ENCODE results near the gene ALDH1L1.

Gene ALDH1L1

DNA sequence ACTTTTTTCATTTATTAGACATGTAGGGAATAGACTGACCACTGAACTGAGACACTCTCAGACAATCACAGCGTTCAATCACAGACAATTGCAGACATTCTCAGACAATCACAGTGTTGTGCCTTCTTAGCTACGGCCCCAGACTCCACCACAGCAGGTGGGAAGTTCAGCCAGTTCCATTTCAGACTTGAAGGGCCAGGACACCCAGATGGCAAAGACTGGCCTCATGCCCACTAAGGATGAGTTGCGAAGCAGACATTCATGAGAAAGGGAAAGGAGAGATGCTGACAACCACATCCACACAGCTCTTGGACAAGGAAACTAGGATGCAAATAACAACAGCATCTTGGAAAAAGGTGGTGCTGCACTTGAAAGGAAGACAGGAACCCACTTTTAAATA, 21.9 kb upstream of the ALDH1L1 start:
- no peak overlapping the region for H3K4me3 Mint-ChIP-seq
- H3K9me3 Mint-ChIP-seq = no peaks in the 10 kb centered on the region
- peaks cover 4% of the 10 kb centered on the region for H3K27me3 Mint-ChIP-seq

GRCh38 chr3:126201168-126201567, 20.8 kb upstream of the ALDH1L1 start:
- H3K36me3 Mint-ChIP-seq = no peaks in the 10 kb centered on the region
- peaks cover 4% of the 10 kb centered on the region for H3K27me3 Mint-ChIP-seq
- no peak overlapping the region for H3K27ac Mint-ChIP-seq
- no peak overlapping the region for H3K4me3 Mint-ChIP-seq
- H3K9me3 Mint-ChIP-seq = no peaks in the 10 kb centered on the region
- H3K4me1 Mint-ChIP-seq = no peaks in the 10 kb centered on the region

More for the DNA sequence above, 21.9 kb upstream of the ALDH1L1 start:
- Mint-ChIP-seq H3K36me3 (no peaks in the 10 kb centered on the region), H3K27ac (no peak overlapping the region), H3K4me1 (no peaks in the 10 kb centered on the region)

- Mint-ChIP-seq H3K27me3 (peaks cover 4% of the 10 kb centered on the region), H3K4me1 (no peaks in the 10 kb centered on the region), H3K27ac (no peak overlapping the region), H3K4me3 (no peak overlapping the region), H3K36me3 (no peaks in the 10 kb centered on the region), H3K9me3 (no peaks in the 10 kb centered on the region)
Observed at GRCh38 chr3:126200534-126200933, 20.1 kb upstream of the ALDH1L1 start.

DNA sequence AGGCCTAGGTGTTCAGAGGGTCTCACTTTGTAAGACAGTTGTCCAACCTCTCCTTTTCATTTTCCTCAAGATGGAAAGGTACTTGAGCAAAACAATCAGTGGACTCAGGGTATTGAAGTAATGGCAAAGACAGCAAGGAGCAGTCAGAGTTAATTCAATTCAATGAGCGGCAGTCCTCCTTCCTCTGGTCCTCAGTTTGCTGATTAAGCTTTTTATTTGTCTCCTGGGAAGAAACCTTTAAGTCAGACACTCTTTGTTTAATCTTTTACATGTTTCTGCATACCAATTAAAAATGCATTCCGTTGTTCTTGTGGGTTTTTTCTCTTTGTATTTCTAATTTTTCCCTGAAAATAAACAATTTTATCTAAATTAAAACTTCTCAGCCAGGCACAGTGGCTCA, 18.9 kb upstream of the ALDH1L1 start:
- Mint-ChIP-seq H3K27me3 (peaks cover 9% of the 10 kb centered on the region), H3K9me3 (peaks cover 8% of the 10 kb centered on the region), H3K4me3 (no peak overlapping the region), H3K27ac (no peak overlapping the region), H3K4me1 (no peaks in the 10 kb centered on the region), H3K36me3 (no peaks in the 10 kb centered on the region)

DNA sequence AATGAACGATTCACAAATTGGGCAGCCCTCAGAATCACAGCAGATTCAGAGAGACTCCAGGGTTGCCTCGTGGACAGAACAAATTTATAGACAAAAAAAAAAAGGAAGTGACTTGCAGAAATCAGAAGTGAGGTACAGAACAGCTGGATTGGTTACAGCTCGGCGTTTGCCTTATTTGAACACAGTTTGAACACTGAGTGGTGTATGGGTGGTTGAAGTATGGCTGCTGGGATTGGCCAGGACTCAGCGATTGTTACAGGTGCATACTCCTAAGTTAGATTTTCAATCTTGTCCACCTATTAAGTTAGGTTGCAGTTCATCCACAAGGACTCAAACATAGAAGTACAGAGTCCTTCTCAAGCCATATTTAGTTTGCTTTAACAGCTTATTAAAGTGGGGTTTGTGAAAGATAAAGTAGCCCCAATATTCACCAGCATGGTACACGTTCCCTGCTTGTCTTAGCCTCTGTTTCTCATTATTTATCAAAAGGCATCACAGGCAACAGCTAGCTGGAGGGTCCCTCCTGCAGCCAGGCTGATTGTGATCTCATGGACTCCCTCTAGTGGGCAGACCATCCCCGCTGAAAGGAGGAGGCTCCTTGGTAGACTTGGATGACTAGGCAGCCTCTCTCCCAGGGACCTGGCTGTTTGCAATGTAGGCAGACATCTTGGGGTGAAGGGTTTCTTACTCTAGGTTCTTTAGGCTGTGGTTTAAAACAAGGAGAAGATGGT, 17.6 kb upstream of the ALDH1L1 start:
- no peaks in the 10 kb centered on the region for H3K36me3 Mint-ChIP-seq
- peaks cover 9% of the 10 kb centered on the region for H3K27me3 Mint-ChIP-seq
- no peak overlapping the region for H3K27ac Mint-ChIP-seq
- peaks cover 9% of the 10 kb centered on the region for H3K9me3 Mint-ChIP-seq
- H3K4me1 Mint-ChIP-seq = no peaks in the 10 kb centered on the region
- no peak overlapping the region for H3K4me3 Mint-ChIP-seq

DNA sequence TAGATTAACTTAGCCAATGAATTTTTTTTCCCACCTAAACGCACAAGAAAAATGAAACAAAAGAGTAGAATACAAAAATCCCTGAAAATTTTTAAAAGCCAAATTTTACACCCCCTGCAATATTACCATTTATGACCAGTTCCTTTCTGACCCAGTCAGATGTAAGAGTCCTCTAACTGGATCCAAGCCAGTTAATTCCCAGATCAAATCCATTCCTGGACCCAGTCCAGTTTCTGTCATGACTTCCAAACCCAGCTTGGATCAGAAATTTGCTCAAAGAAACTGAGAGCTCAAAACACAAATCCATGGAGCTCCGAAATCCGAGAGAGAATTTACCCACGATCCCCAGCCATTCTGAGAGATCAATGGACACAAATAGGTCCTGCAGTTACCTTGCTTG, 17.0 kb upstream of the ALDH1L1 start:
- Mint-ChIP-seq H3K9me3 (peaks cover 9% of the 10 kb centered on the region), H3K4me1 (no peaks in the 10 kb centered on the region), H3K4me3 (no peak overlapping the region), H3K27me3 (peaks cover 8% of the 10 kb centered on the region), H3K27ac (no peak overlapping the region), H3K36me3 (no peaks in the 10 kb centered on the region)

- Mint-ChIP-seq H3K36me3 (no peaks in the 10 kb centered on the region), H3K4me1 (no peaks in the 10 kb centered on the region), H3K27me3 (peaks cover 5% of the 10 kb centered on the region)
Observed at GRCh38 chr3:126194713-126195305, 14.4 kb upstream of the ALDH1L1 start.

GRCh38 chr3:126191246-126191645, 10.9 kb upstream of the ALDH1L1 start:
- Mint-ChIP-seq H3K4me1 (no peaks in the 10 kb centered on the region), H3K4me3 (no peak overlapping the region), H3K9me3 (peaks cover 9% of the 10 kb centered on the region), H3K27me3 (peaks cover 5% of the 10 kb centered on the region), H3K36me3 (no peaks in the 10 kb centered on the region), H3K27ac (no peak overlapping the region)

More at GRCh38 chr3:126194713-126195305, 14.4 kb upstream of the ALDH1L1 start:
- Mint-ChIP-seq H3K4me3 (no peak overlapping the region), H3K9me3 (peaks cover 9% of the 10 kb centered on the region), H3K27ac (no peak overlapping the region)

DNA sequence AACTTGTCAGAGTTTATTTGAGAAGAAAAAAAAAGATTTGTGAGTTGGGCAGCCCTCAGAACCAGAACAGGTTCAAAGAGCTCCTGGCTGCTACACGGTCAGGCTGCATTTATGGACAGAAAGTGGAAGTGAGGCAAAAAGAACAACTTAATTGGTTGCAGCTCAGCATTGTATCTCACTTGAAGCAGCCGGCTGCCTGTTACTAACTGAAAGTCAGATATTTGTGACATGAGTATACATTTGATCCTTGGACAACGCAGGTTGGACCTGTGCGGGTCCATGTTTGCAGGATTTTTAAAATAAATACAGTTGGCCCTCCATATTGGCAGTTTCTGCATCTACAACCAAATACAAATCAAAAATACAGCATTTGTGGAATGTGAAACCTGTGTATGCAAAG, 7.5 kb upstream of the ALDH1L1 start:
- no peaks in the 10 kb centered on the region for H3K36me3 Mint-ChIP-seq
- no peaks in the 10 kb centered on the region for H3K27me3 Mint-ChIP-seq
- no peaks in the 10 kb centered on the region for H3K9me3 Mint-ChIP-seq
- H3K4me3 Mint-ChIP-seq = no peak overlapping the region
- H3K27ac Mint-ChIP-seq = no peak overlapping the region
- no peaks in the 10 kb centered on the region for H3K4me1 Mint-ChIP-seq

DNA sequence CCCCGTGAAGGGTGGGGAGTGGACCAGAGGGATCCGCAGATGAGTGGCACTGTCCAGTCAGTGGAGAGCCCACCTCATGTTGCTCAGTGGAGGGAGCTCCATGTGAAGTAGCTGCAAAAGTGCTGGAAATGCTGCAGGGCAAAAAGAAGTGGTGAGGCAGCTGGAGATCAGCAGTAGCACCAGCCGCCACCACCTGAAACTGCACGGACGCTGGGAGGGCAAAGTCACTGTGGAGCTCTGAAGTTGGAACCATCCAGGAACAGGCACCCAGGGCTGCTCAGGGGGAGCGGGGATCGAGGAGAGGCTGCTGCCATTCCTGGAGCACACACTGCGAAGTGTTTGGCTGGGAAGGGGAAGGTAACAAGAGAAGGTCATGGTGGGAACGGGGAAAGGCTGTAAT, 6.4 kb upstream of the ALDH1L1 start:
- no peaks in the 10 kb centered on the region for H3K4me1 Mint-ChIP-seq
- no peaks in the 10 kb centered on the region for H3K36me3 Mint-ChIP-seq
- H3K9me3 Mint-ChIP-seq = no peaks in the 10 kb centered on the region
- H3K27me3 Mint-ChIP-seq = peaks cover 1% of the 10 kb centered on the region
- no peak overlapping the region for H3K4me3 Mint-ChIP-seq
- no peak overlapping the region for H3K27ac Mint-ChIP-seq

GRCh38 chr3:126186271-126186670, 5.9 kb upstream of the ALDH1L1 start:
- H3K36me3 Mint-ChIP-seq = no peaks in the 10 kb centered on the region
- H3K27ac Mint-ChIP-seq = no peak overlapping the region
- H3K4me3 Mint-ChIP-seq = no peak overlapping the region
- H3K27me3 Mint-ChIP-seq = peaks cover 6% of the 10 kb centered on the region
- peaks cover 2% of the 10 kb centered on the region for H3K4me1 Mint-ChIP-seq
- no peaks in the 10 kb centered on the region for H3K9me3 Mint-ChIP-seq

GRCh38 chr3:126184465-126185000, 4.1 kb upstream of the ALDH1L1 start:
- Mint-ChIP-seq H3K4me3 (no peak overlapping the region), H3K9me3 (no peaks in the 10 kb centered on the region), H3K36me3 (no peaks in the 10 kb centered on the region), H3K27me3 (peaks cover 9% of the 10 kb centered on the region), H3K4me1 (peaks cover 7% of the 10 kb centered on the region), H3K27ac (no peak overlapping the region)

- no peak overlapping the region for H3K27ac Mint-ChIP-seq
- peaks cover 11% of the 10 kb centered on the region for H3K27me3 Mint-ChIP-seq
- peaks cover 7% of the 10 kb centered on the region for H3K4me1 Mint-ChIP-seq
- no peaks in the 10 kb centered on the region for H3K9me3 Mint-ChIP-seq
- H3K4me3 Mint-ChIP-seq = no peak overlapping the region
- no peaks in the 10 kb centered on the region for H3K36me3 Mint-ChIP-seq
Observed at GRCh38 chr3:126181398-126181725, 976 bp upstream of the ALDH1L1 start.

DNA sequence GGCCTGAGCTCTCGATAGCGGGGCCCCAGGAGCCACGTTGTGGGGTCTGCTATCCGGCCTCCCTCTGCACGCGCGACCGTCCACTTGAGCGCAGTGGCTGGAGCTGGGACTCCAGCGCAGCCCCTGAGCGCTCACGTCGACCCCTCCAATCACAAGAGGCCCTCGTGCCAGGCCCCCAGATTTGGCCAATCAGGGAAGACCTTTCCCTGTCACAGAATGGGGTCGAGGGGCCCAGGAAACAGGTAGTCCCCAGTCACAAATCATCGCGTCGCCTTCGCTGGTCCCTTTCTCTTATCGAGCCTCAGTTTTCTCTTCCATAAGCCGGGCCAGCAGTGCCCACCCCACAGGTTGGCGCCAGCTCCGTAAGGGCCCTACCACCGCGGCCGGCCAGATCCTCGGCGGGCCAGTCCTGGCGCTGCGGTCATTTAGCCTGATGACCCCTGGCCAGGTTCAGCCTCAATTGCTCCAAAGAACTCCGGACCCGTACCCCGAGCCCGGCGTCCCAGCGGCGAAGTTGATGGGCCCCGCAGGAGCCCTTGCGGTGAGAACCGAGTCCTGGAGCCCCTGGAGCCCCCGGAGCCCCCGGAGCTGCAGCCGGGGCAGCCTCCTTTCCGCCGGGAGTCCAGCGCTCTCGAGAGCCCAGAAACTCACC, 435 bp downstream of the ALDH1L1 start:
- Mint-ChIP-seq H3K27me3 (peaks cover 11% of the 10 kb centered on the region), H3K4me3 (no peak overlapping the region), H3K27ac (no peak overlapping the region), H3K36me3 (no peaks in the 10 kb centered on the region), H3K4me1 (peaks cover 7% of the 10 kb centered on the region), H3K9me3 (no peaks in the 10 kb centered on the region)

DNA sequence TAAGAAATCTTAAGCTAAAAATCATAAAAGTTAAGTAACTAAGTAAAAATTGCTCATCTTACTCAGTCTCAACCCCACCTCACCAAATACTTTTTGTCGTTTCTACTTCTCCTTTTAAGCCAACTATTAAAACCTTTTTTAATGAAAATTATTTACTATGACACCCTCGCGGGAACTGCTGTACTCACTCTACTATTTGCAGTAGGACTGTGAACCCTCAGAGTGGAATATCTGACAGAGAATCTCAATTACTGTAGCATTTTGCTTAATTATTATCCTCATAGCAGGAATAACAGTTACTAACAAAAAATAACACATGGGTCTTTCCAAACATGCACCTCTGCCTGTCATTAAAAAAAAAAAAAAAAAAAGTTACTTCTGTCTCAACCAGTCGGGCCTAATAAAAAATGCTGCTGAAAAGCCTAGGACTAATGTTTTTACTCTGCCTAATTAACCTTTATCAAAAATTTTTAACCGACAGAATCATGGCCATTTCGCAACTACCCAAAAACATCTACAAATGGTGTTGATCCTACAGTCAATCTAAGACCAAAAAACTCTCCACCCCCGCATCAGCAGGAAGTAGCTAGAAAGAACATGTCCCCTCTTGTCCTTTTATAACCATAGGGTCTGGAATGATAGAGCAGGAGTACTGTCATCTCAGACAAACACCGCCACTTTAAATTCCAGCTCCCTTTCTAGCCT, 10.2 kb downstream of the ALDH1L1 start:
- peaks cover 24% of the 10 kb centered on the region for H3K27me3 Mint-ChIP-seq
- no peak overlapping the region for H3K27ac Mint-ChIP-seq
- H3K9me3 Mint-ChIP-seq = peaks cover 7% of the 10 kb centered on the region

GRCh38 chr3:126167566-126167965, 12.8 kb downstream of the ALDH1L1 start:
- H3K4me1 Mint-ChIP-seq = no peaks in the 10 kb centered on the region
- peaks cover 23% of the 10 kb centered on the region for H3K27me3 Mint-ChIP-seq
- no peak overlapping the region for H3K4me3 Mint-ChIP-seq
- H3K36me3 Mint-ChIP-seq = no peaks in the 10 kb centered on the region
- H3K9me3 Mint-ChIP-seq = peaks cover 7% of the 10 kb centered on the region
- H3K27ac Mint-ChIP-seq = no peak overlapping the region

More for the DNA sequence above, 10.2 kb downstream of the ALDH1L1 start:
- no peak overlapping the region for H3K4me3 Mint-ChIP-seq
- H3K4me1 Mint-ChIP-seq = no peaks in the 10 kb centered on the region
- H3K36me3 Mint-ChIP-seq = no peaks in the 10 kb centered on the region
